ENCODE measurements around the gene SELENOO. TPM values are rescaled to one million over a fixed set of nuclear protein-coding genes. Genes with fewer than 3 reads are reported as not detected.

The SELENOO gene
- total RNA-seq, 1 experiment from 2014 or later = 19.0 TPM

GRCh38 chr22:50229370-50229769, 28.6 kb downstream of the SELENOO start:
- Histone ChIP-seq H3K9me3 (ENCODE audit: control insufficient read depth, low read depth, low read length) (no peaks in the 10 kb centered on the region), H3K79me1 (ENCODE audit: insufficient read depth, low read depth, low read length, poor library complexity, severe bottlenecking) (no peaks in the 10 kb centered on the region), H2BK5ac (ENCODE audit: insufficient read length, low read length) (no peak overlapping the region), H3T11ph (ENCODE audit: low read length) (no peak overlapping the region), H2BK20ac (ENCODE audit: low read depth, low read length, poor library complexity, severe bottlenecking) (no peak overlapping the region), H2BK120ac (ENCODE audit: low read depth, low read length, poor library complexity, severe bottlenecking) (no peak overlapping the region), H4K91ac (ENCODE audit: insufficient read length, low read depth, low read length) (no peak overlapping the region), H4K5ac (ENCODE audit: insufficient read length, low read depth, low read length) (no peak overlapping the region), H3K4me2 (ENCODE audit: insufficient read depth, insufficient read length, low read length) (no peak overlapping the region), H3K23ac (ENCODE audit: insufficient read length, low read depth, low read length) (no peak overlapping the region), H3K18ac (ENCODE audit: insufficient read length, low read depth, low read length) (no peak overlapping the region), H3K4ac (ENCODE audit: low read depth, low read length) (no peak overlapping the region), H2AFZ (ENCODE audit: low read length) (no peak overlapping the region), H4K8ac (replicated peaks; ENCODE audit: insufficient read length, low read depth, low read length) (no peak overlapping the region), H3K27me3 (ENCODE audit: insufficient read depth, low read length) (no peaks in the 10 kb centered on the region), H2AK5ac (ENCODE audit: insufficient read length, low read length) (no peak overlapping the region), H2BK12ac (ENCODE audit: insufficient read length, low read depth, low read length) (no peak overlapping the region), H3K4me1 (ENCODE audit: insufficient read depth, low read length) (no peaks in the 10 kb centered on the region), H3K14ac (ENCODE audit: insufficient read depth, low read length) (no peak overlapping the region), H3K56ac (ENCODE audit: insufficient read length, low read depth, low read length) (no peak overlapping the region), H4K20me1 (ENCODE audit: control insufficient read depth, insufficient read depth, insufficient read length) (peaks cover 3% of the 10 kb centered on the region), H3K27ac (ENCODE audit: insufficient read length, low read depth, low read length) (no peak overlapping the region), H3K79me2 (ENCODE audit: insufficient read depth, low read length) (no peaks in the 10 kb centered on the region), H3K23me2 (ENCODE audit: insufficient read length, low read depth, low read length, poor library complexity, severe bottlenecking) (no peaks in the 10 kb centered on the region), H2BK15ac (ENCODE audit: low read depth, low read length) (no peak overlapping the region), H3K9ac (ENCODE audit: extremely low read depth, insufficient read length, low read length) (no peak overlapping the region)
- Mint-ChIP-seq H3K9me3 (peaks cover 0 to 2% of the 10 kb centered on the region in 2 experiments; a peak in 1 of 5 replicates), H3K36me3 (ENCODE audit: insufficient read depth in 1 of 3, low read depth in 3 of 3) (peaks cover 7 to 31% (median 23%) of the 10 kb centered on the region in 3 experiments), H3K27me3 (ENCODE audit: low read depth) (no peaks in the 10 kb centered on the region), H3K4me1 (no peaks in the 10 kb centered on the region), H3K27ac (peak overlapping the region in 2 of 3 experiments; percentile 37 to 91; a peak in 4 of 7 replicates), H3K4me3 (no peak overlapping the region)
- no peak for DNase-seq
- TF ChIP-seq, protein P1, sequence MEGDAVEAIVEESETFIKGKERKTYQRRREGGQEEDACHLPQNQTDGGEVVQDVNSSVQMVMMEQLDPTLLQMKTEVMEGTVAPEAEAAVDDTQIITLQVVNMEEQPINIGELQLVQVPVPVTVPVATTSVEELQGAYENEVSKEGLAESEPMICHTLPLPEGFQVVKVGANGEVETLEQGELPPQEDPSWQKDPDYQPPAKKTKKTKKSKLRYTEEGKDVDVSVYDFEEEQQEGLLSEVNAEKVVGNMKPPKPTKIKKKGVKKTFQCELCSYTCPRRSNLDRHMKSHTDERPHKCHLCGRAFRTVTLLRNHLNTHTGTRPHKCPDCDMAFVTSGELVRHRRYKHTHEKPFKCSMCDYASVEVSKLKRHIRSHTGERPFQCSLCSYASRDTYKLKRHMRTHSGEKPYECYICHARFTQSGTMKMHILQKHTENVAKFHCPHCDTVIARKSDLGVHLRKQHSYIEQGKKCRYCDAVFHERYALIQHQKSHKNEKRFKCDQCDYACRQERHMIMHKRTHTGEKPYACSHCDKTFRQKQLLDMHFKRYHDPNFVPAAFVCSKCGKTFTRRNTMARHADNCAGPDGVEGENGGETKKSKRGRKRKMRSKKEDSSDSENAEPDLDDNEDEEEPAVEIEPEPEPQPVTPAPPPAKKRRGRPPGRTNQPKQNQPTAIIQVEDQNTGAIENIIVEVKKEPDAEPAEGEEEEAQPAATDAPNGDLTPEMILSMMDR (conservative IDR thresholded peaks at IDR 0.05) = no peak
- no CpG with 5 or more reads among the region's 16 CpGs for WGBS (ENCODE audit: extremely low coverage, insufficient read length, low lambda C conversion rate)

Measured in H9 (cell line).